Stimulated activated naive B cell treated with anti-CD40 and anti-IgM and Interleukin-4, amounts not matched to agents 10 μg/mL and 1 μg/mL and 100 μg/mL, for 72 hours (primary cell): ENCODE data around the gene SDHAF4.

Experiments
- ATAC-seq, 2 donors: fragments of 150-1000 bp; cut with Tn5 transposase; replicated peaks; 2 replicates each; pipeline ENCODE4 v1.10.0; 2021; ENCODE audit warnings: moderate library complexity in 1 of 2
- DNase-seq: peaks from one replicate; pipeline ENCODE4 v3.0.0; 2021
- H3K27ac Mint-ChIP-seq: one replicate; pipeline ENCODE4 v1.8.0; 2022; ENCODE audit warnings: mild to moderate bottlenecking, mixed read lengths
- H3K27me3 Mint-ChIP-seq, 2 donors: one replicate each; pipeline ENCODE4 v1.8.0; 2022; ENCODE audit warnings: mixed read lengths in 2 of 2
- H3K36me3 Mint-ChIP-seq, 2 donors: one replicate each; pipeline ENCODE4 v1.8.0; 2022; ENCODE audit warnings: mixed read lengths in 2 of 2, mild to moderate bottlenecking in 1 of 2
- H3K4me1 Mint-ChIP-seq, 2 donors: one replicate each; pipeline ENCODE4 v1.8.0; 2022; ENCODE audit warnings: mixed read lengths in 2 of 2, mild to moderate bottlenecking in 1 of 2
- H3K4me3 Mint-ChIP-seq, 2 donors: one replicate each; pipeline ENCODE4 v1.8.0; 2022; ENCODE audit warnings: mild to moderate bottlenecking in 2 of 2, mixed read lengths in 2 of 2, moderate library complexity in 1 of 2
- H3K9me3 Mint-ChIP-seq, 2 donors: one replicate each; pipeline ENCODE4 v1.8.0; 2022; ENCODE audit warnings: mixed read lengths in 2 of 2, mild to moderate bottlenecking in 1 of 2

SDHAF4 gene

GRCh38 chr6:70616728-70617260, 50.1 kb downstream of the SDHAF4 start:
- Mint-ChIP-seq H3K4me3 (no peak overlapping the region), H3K36me3 (no peaks in the 10 kb centered on the region), H3K27ac (no peak overlapping the region), H3K4me1 (no peaks in the 10 kb centered on the region), H3K9me3 (no peaks in the 10 kb centered on the region), H3K27me3 (peaks cover under 1 to 7% of the 10 kb centered on the region in 2 donors)
- ATAC-seq = no peak
- no peak for DNase-seq

GRCh38 chr6:70620746-70621145, 54.0 kb downstream of the SDHAF4 start:
- Mint-ChIP-seq H3K27ac (no peak overlapping the region), H3K4me1 (no peaks in the 10 kb centered on the region), H3K9me3 (no peaks in the 10 kb centered on the region), H3K27me3 (peaks cover 0 to 14% of the 10 kb centered on the region in 2 donors), H3K4me3 (no peak overlapping the region), H3K36me3 (no peaks in the 10 kb centered on the region)
- ATAC-seq (no peak), DNase-seq (no peak)

GRCh38 chr6:70622461-70622860, 55.7 kb downstream of the SDHAF4 start:
- no peak overlapping the region for H3K27ac Mint-ChIP-seq

GRCh38 chr6:70625436-70625835, 58.7 kb downstream of the SDHAF4 start:
- no peaks in the 10 kb centered on the region for H3K36me3 Mint-ChIP-seq

More at GRCh38 chr6:70622461-70622860, 55.7 kb downstream of the SDHAF4 start:
- Mint-ChIP-seq H3K9me3 (no peaks in the 10 kb centered on the region), H3K4me3 (no peak overlapping the region), H3K27me3 (peaks cover 0 to 11% of the 10 kb centered on the region in 2 donors), H3K36me3 (no peaks in the 10 kb centered on the region), H3K4me1 (no peaks in the 10 kb centered on the region)
- no peak for DNase-seq
- ATAC-seq = no peak

GRCh38 chr6:70627500-70628254, 60.9 kb downstream of the SDHAF4 start:
- Mint-ChIP-seq H3K4me1 (no peaks in the 10 kb centered on the region), H3K4me3 (no peak overlapping the region), H3K36me3 (no peaks in the 10 kb centered on the region), H3K9me3 (no peaks in the 10 kb centered on the region), H3K27me3 (peaks cover 4 to 6% of the 10 kb centered on the region in 2 donors), H3K27ac (no peak overlapping the region)
- DNase-seq (no peak), ATAC-seq (no peak)

More at GRCh38 chr6:70625436-70625835, 58.7 kb downstream of the SDHAF4 start:
- no peak for ATAC-seq
- DNase-seq = no peak
- H3K27ac Mint-ChIP-seq = no peak overlapping the region
- no peaks in the 10 kb centered on the region for H3K9me3 Mint-ChIP-seq
- H3K27me3 Mint-ChIP-seq = peaks cover 4 to 11% of the 10 kb centered on the region in 2 donors
- H3K4me3 Mint-ChIP-seq = no peak overlapping the region
- no peaks in the 10 kb centered on the region for H3K4me1 Mint-ChIP-seq

GRCh38 chr6:70629929-70630328, 63.2 kb downstream of the SDHAF4 start:
- Mint-ChIP-seq H3K36me3 (no peaks in the 10 kb centered on the region), H3K27me3 (peaks cover 4 to 6% of the 10 kb centered on the region in 2 donors), H3K27ac (no peak overlapping the region), H3K4me3 (no peak overlapping the region), H3K9me3 (no peaks in the 10 kb centered on the region), H3K4me1 (no peaks in the 10 kb centered on the region)
- DNase-seq (no peak), ATAC-seq (no peak)

- no peak overlapping the region for H3K4me3 Mint-ChIP-seq
- H3K4me1 Mint-ChIP-seq = no peaks in the 10 kb centered on the region
- H3K9me3 Mint-ChIP-seq = no peaks in the 10 kb centered on the region
- no peak for ATAC-seq
- peaks cover 0 to 4% of the 10 kb centered on the region in 2 donors for H3K27me3 Mint-ChIP-seq
- H3K27ac Mint-ChIP-seq = no peak overlapping the region
- DNase-seq = no peak
- no peaks in the 10 kb centered on the region for H3K36me3 Mint-ChIP-seq
These were observed 67.1 kb downstream of the SDHAF4 start for GRCh38 chr6:70633870-70634269.

GRCh38 chr6:70636596-70636995, 69.9 kb downstream of the SDHAF4 start:
- DNase-seq (no peak), ATAC-seq (no peak)
- Mint-ChIP-seq H3K36me3 (no peaks in the 10 kb centered on the region), H3K9me3 (no peaks in the 10 kb centered on the region), H3K27ac (no peak overlapping the region), H3K4me3 (no peak overlapping the region), H3K4me1 (no peaks in the 10 kb centered on the region), H3K27me3 (no peaks in the 10 kb centered on the region)

- Mint-ChIP-seq H3K9me3 (no peaks in the 10 kb centered on the region), H3K27ac (no peak overlapping the region), H3K4me1 (no peaks in the 10 kb centered on the region), H3K36me3 (no peaks in the 10 kb centered on the region), H3K4me3 (no peak overlapping the region), H3K27me3 (no peaks in the 10 kb centered on the region)
- DNase-seq (no peak), ATAC-seq (no peak)
These were observed 71.7 kb downstream of the SDHAF4 start for GRCh38 chr6:70638468-70638867.
